ENCODE data around the gene MRTFA.

MRTFA gene

GRCh38 chr22:40671796-40672360 lies 35.4 kb upstream of the MRTFA start:
- no peak for TF ChIP-seq CTCF (IDR thresholded peaks at IDR 0.05; ENCODE audit: control extremely low read depth, extremely low read depth, low read depth, missing control alignments)
- no peak for DNase-seq (ENCODE audit: extremely low spot score)
- ChIA-PET POLR2A (no interaction called here), CTCF (interaction anchor here (1.4 kb wide), 1 partner anchor 227 kb away, joined by 4 read pairs; no protein-coding TSS in a partner anchor)

GRCh38 chr22:40671369-40671768 lies 34.9 kb upstream of the MRTFA start:
- ChIA-PET CTCF (interaction anchor here (1.4 to 1.5 kb wide), 2 partner anchors 228 to 251 kb away, joined by 3 to 4 read pairs; no protein-coding TSS in a partner anchor), POLR2A (no interaction called here)
- DNase-seq (ENCODE audit: extremely low spot score): no peak
- no peak for TF ChIP-seq CTCF (IDR thresholded peaks at IDR 0.05; ENCODE audit: control extremely low read depth, extremely low read depth, low read depth, missing control alignments)

GRCh38 chr22:40670058-40670457 lies 33.5 kb upstream of the MRTFA start:
- no peak for TF ChIP-seq CTCF (IDR thresholded peaks at IDR 0.05; ENCODE audit: control extremely low read depth, extremely low read depth, low read depth, missing control alignments)
- CTCF ChIA-PET: interaction anchor here (0.8 to 1.9 kb wide), 6 partner anchors 9 to 253 kb away, joined by 3 to 6 read pairs (median 3); no protein-coding TSS in a partner anchor
- POLR2A ChIA-PET: no interaction called here
- no peak for DNase-seq (ENCODE audit: extremely low spot score)

- ChIA-PET POLR2A (no interaction called here), CTCF (interaction anchor here (1.6 to 1.9 kb wide), 2 partner anchors 17 to 232 kb away, joined by 3 to 6 read pairs; no protein-coding TSS in a partner anchor)
- no peak for TF ChIP-seq CTCF (IDR thresholded peaks at IDR 0.05; ENCODE audit: control extremely low read depth, extremely low read depth, low read depth, missing control alignments)
- no peak for DNase-seq (ENCODE audit: extremely low spot score)
Measured at GRCh38 chr22:40668611-40669411, 32.3 kb upstream of the MRTFA start.

GRCh38 chr22:40666151-40666848 lies 29.8 kb upstream of the MRTFA start:
- POLR2A ChIA-PET: no interaction called here
- CTCF ChIA-PET: interaction anchor here (0.8 kb wide), 2 partner anchors 17 to 94 kb away, joined by 3 read pairs; no protein-coding TSS in a partner anchor
- TF ChIP-seq CTCF (IDR thresholded peaks at IDR 0.05; ENCODE audit: control extremely low read depth, extremely low read depth, low read depth, missing control alignments): no peak
- DNase-seq (ENCODE audit: extremely low spot score): no peak

DNA sequence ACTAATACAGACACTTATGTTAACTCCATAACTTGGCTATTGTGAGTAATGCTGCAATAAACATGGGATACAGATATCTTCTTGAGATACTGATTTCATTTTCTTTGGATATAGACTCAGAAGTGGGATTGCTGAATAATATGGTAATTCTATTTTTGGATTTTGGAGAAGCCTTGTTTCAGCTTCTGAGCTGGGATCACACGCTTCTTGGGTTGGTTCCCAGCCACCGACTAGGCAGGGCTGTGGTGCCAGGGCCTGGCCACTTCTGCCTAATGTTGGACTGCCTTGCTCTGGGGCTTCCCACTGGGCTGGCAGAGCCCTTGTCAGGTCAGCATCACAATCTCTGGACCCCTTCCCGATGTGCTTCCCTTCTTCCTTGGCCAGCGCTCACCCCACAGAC lies 28.8 kb upstream of the MRTFA start:
- ChIA-PET POLR2A (no interaction called here), CTCF (interaction anchor here (0.8 to 1.5 kb wide), 2 partner anchors 18 to 229 kb away, joined by 3 to 4 read pairs; no protein-coding TSS in a partner anchor)
- TF ChIP-seq CTCF (IDR thresholded peaks at IDR 0.05; ENCODE audit: control extremely low read depth, extremely low read depth, low read depth, missing control alignments): no peak
- DNase-seq (ENCODE audit: extremely low spot score): no peak

All from GM10248 (cell line).